Ovary (tissue), 9 donors: ENCODE measurements around the gene SLC12A2. TPM values are rescaled to one million over a fixed set of nuclear protein-coding genes. Genes with fewer than 3 reads are reported as not detected.

ENCODE experiments used
- DNase-seq, 5 donors: peaks; one replicate each; pipeline ENCODE4 v3.0.0-alpha.2; 2019 to 2020
- H3K27ac ChIP-seq, 2 donors: fragments of 200-600 bp; one replicate each; pipeline versions ENCODE4 v1.5.1 to v1.8.0; 2019 to 2022
- H3K27me3 ChIP-seq: fragments of 200-600 bp; one replicate; pipeline ENCODE4 v1.8.0; 2022
- H3K36me3 ChIP-seq: fragments of 200-600 bp; sonication (generic); one replicate; pipeline ENCODE4 v1.5.1; 2019
- H3K4me1 ChIP-seq: one replicate; pipeline ENCODE4 v1.8.1; 2013; ENCODE audit warnings: mild to moderate bottlenecking, moderate library complexity; ENCODE audit not compliant: insufficient read depth
- H3K4me3 ChIP-seq: fragments of 200-600 bp; sonication (generic); one replicate; pipeline ENCODE4 v1.5.1; 2017
- H3K9me3 ChIP-seq, 2 donors: fragments of 200-600 bp in 1 of 2; sonication (generic) in 1 of 2; one replicate each; pipeline versions ENCODE4 v1.5.1 to v1.8.1; 2013 to 2019; ENCODE audit warnings: mild to moderate bottlenecking in 1 of 2, moderate library complexity in 1 of 2
- EP300 ChIP-seq: sonication (generic); formaldehyde crosslinking; IDR thresholded peaks from one replicate; pipeline ENCODE4 v1.6.1; 2017; ENCODE audit warnings: antibody characterized with exemption
- POLR2A ChIP-seq: fragments of 450-650 bp; IDR thresholded peaks from one replicate; pipeline ENCODE4 v1.6.1; 2017; ENCODE audit warnings: antibody characterized with exemption, mild to moderate bottlenecking, moderate library complexity
- WGBS, 3 donors: extraction: QIAGEN DNeasy Blood & Tissue Kit in 1 of 3; methylation state at CpG; one replicate each; pipeline versions ENCODE4 v1.1.5 to v1.1.7; 2013 to 2017; 5-methylcytosine and 5-hydroxymethylcytosine counted together
- intact Hi-C, 4 donors: fragments of 100-400 bp; cut with DNase I; formaldehyde crosslinking; loops; one replicate each; pipeline versions ENCODE4 v1.11.0 to v1.15.1; 2022 to 2023
- polyA plus RNA-seq, 2 donors: library from polyadenylated mRNA; stranded (reverse); fragments of 200-250 nt in 1 of 2; fragments of 350-450 nt in 1 of 2; fragmentation: Illumina TruSeq in 1 of 2; extraction: RNeasy Lipid Tissue Mini Kit (QIAGEN cat#74804) in 1 of 2; gene quantifications; one replicate each; pipeline ENCODE4 v1.2.3, GENCODE V29; 2013 to 2014
- total RNA-seq, 7 donors: library from RNA; depleted of rRNA in 2 of 7; stranded (reverse); fragments of >200 nt in 2 of 7; fragmentation: NEBNext Ultra II Directional in 3 of 7; extraction: Animal tissue kit (Norgen Biotek cat#: 25700) in 3 of 7; gene quantifications; one replicate each; pipeline versions ENCODE4 v1.1.0 to v1.2.4, GENCODE V29; 2016 to 2023
- TF ChIP-seq, protein P1 (sequence below), 3 donors: fragments of 450-650 bp in 2 of 3; fragments of 200-600 bp in 1 of 3; IDR thresholded peaks; one replicate each; pipeline versions ENCODE4 v1.5.1 to v1.8.0; 2016 to 2022; ENCODE audit warnings: antibody characterized with exemption in 3 of 3, mild to moderate bottlenecking in 1 of 3
- donor health status: DM: no; HTN: no; CAD: no; lungs with moderate emphysema.
- donor health status: DM: no; HTN: no; CAD: no.
- donor health status: Bipolar disorder and iron deficiency.
- donor health status: DM: yes; HTN: yes; CAD: no.
- donor health status: DM: no; HTN: no; CAD: no.
- donor health status: DM: yes; HTN: yes; CAD: no.

SLC12A2 gene
- total and polyA plus RNA-seq, 9 donors = 7.0 to 31.6 (median 20.5) TPM

DNA sequence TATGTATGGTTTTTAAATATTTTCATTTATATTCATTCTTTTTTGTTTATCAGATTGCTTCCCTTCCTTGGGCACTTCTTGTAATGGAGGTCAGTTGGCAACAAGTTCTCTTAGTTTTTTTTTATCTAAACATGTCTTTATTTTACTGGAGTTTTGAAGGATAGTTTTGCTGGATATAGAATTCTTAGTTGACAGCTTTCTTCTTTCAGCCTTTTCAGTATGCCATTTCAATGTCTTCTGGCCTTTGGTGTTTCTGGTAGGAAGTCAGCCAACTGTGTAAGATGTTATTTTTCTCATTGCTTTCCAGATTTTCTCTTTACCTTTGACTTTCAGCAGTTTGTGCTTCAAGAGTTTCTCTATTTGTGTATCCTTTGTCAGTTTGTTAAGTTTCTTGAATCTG lies 14.2 kb downstream of the SLC12A2 start:
- H3K9me3 ChIP-seq = peaks cover 0 to 2% of the 10 kb centered on the region in 2 donors

GRCh38 chr5:128099944-128100343 lies 16.4 kb downstream of the SLC12A2 start:
- no peak for DNase-seq
- no peaks in the 10 kb centered on the region for H3K36me3 ChIP-seq
- TF ChIP-seq POLR2A (no peak), EP300 (no peak)
- TF ChIP-seq, protein P1, sequence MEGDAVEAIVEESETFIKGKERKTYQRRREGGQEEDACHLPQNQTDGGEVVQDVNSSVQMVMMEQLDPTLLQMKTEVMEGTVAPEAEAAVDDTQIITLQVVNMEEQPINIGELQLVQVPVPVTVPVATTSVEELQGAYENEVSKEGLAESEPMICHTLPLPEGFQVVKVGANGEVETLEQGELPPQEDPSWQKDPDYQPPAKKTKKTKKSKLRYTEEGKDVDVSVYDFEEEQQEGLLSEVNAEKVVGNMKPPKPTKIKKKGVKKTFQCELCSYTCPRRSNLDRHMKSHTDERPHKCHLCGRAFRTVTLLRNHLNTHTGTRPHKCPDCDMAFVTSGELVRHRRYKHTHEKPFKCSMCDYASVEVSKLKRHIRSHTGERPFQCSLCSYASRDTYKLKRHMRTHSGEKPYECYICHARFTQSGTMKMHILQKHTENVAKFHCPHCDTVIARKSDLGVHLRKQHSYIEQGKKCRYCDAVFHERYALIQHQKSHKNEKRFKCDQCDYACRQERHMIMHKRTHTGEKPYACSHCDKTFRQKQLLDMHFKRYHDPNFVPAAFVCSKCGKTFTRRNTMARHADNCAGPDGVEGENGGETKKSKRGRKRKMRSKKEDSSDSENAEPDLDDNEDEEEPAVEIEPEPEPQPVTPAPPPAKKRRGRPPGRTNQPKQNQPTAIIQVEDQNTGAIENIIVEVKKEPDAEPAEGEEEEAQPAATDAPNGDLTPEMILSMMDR (IDR thresholded peaks at IDR 0.05) = no peak
- WGBS, 3 donors = 94% methylated on average over 5 of the region's 5 CpGs
- H3K27ac ChIP-seq = no peak overlapping the region
- intact Hi-C loops = no loop called here
- H3K4me1 ChIP-seq = no peaks in the 10 kb centered on the region
- no peak overlapping the region for H3K4me3 ChIP-seq
- H3K9me3 ChIP-seq = peaks cover 0 to 2% of the 10 kb centered on the region in 2 donors
- H3K27me3 ChIP-seq = no peaks in the 10 kb centered on the region

More for the DNA sequence above, 14.2 kb downstream of the SLC12A2 start:
- Histone ChIP-seq H3K4me3 (no peak overlapping the region), H3K27ac (no peak overlapping the region), H3K27me3 (no peaks in the 10 kb centered on the region), H3K36me3 (no peaks in the 10 kb centered on the region), H3K4me1 (peaks cover 3% of the 10 kb centered on the region)
- intact Hi-C loops = no loop called here
- TF ChIP-seq POLR2A (no peak), EP300 (no peak)
- TF ChIP-seq, protein P1 (IDR thresholded peaks at IDR 0.05) = no peak
- no peak for DNase-seq

DNA sequence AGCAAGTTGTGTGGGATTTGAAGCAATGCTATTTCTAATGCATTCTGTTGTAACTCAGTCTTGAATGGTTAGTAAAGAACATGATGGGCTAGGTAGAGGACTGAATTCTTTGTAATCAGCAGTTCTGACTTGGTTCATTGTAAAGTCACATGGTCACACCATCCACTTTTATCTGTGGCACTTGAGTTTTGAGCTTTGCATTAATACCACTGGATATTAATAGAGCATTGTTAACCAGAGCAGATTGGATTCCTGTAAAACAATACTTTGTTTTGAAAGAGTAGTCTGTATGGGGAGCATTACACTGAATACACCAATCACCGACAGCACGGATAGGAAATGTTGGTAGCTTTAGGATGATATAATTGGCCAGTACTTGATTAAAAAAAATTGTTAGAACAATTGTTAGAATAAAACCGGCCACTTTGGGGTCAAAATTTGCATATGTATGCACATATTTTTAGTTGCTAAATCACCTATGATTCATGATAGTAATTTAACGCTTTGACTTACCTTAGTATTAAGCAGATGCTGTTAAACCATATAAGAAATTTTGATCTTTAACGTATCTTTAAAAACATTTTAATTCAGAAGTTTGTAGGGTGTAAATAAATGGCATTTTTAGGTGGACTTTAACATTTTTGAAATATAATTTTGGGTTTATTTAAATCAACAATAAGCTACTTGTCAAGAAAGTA lies 17.4 kb downstream of the SLC12A2 start:
- Histone ChIP-seq H3K27ac (no peak overlapping the region), H3K36me3 (no peaks in the 10 kb centered on the region), H3K27me3 (no peaks in the 10 kb centered on the region), H3K4me3 (no peak overlapping the region), H3K4me1 (no peaks in the 10 kb centered on the region), H3K9me3 (peaks cover 0 to 2% of the 10 kb centered on the region in 2 donors)
- WGBS, 3 donors = 85 to 88% (median 86%) methylated on average over 5 of the region's 5 CpGs
- DNase-seq = no peak
- intact Hi-C loops = no loop called here
- TF ChIP-seq POLR2A (no peak), EP300 (no peak)
- TF ChIP-seq, protein P1 (IDR thresholded peaks at IDR 0.05) = no peak

GRCh38 chr5:128101676-128102075 lies 18.1 kb downstream of the SLC12A2 start:
- Histone ChIP-seq H3K4me3 (no peak overlapping the region), H3K27ac (no peak overlapping the region), H3K9me3 (peaks cover 0 to 2% of the 10 kb centered on the region in 2 donors), H3K4me1 (no peaks in the 10 kb centered on the region), H3K36me3 (no peaks in the 10 kb centered on the region), H3K27me3 (no peaks in the 10 kb centered on the region)
- 95 to 96% (median 96%) methylated on average over 1 of the region's 1 CpG for WGBS, 3 donors
- no peak for DNase-seq
- TF ChIP-seq, protein P1 (IDR thresholded peaks at IDR 0.05) = no peak
- TF ChIP-seq EP300 (no peak), POLR2A (no peak)
- intact Hi-C loops = no loop called here
